K562 (cell line): ENCODE results near the gene PTPRR. TPM values are rescaled to one million over a fixed set of nuclear protein-coding genes. Genes with fewer than 3 reads are reported as not detected.

ENCODE experiments used
- ATAC-seq: fragments of 200-7000 bp; cut with Tn5 transposase; 3 replicates; pipeline ENCODE4 v1.9.1; 2020; ENCODE audit warnings: moderate library complexity
- BruUV-seq: library from RNA; stranded (reverse); fragments of 400-500 nt; replicated peaks from 2 replicates; lab custom pipeline; 2021; lab: Mats Ljungman, UMichigan
- CTCF ChIA-PET: fragments of 300-600 bp; formaldehyde crosslinking; extraction: SDS; loops from one replicate; lab custom pipeline; 2021; ENCODE audit warnings: low intra/inter-chr PET ratio; lab: Yijun Ruan, JAX
- POLR2A ChIA-PET: fragments of 300-600, 350-650 bp; sonication (Branson Sonifier 250); formaldehyde crosslinking; extraction: SDS; loops from one replicate; lab custom pipeline; 2021; ENCODE audit warnings: antibody characterized with exemption, inconsistent platforms; lab: Yijun Ruan, JAX
- DNase-seq, 4 experiments: peaks; one replicate each; pipeline versions ENCODE4 v3.0.0 to v3.0.0-alpha.2; 2011 to 2018; ENCODE audit warnings: low spot score in 3 of 4, mixed read lengths in 3 of 4; ENCODE audit errors: extremely low read depth in 1 of 4
- FAIRE-seq: peaks from 2 replicates; lab custom pipeline; 2011; peaks lifted over from hg19 to GRCh38; lab: Jason Lieb, UNC
- H2AFZ ChIP-seq: 2 replicates; pipeline ENCODE4 v1.6.0; 2011; ENCODE audit warnings: low read depth, low read length, control low read depth, inconsistent platforms
- H3K27ac ChIP-seq: fragments of 200-600 bp; 3 replicates; pipeline ENCODE4 v1.8.0; 2011; ENCODE audit warnings: low read depth, mild to moderate bottlenecking, control low read depth, inconsistent platforms, low read length, moderate library complexity, mixed read lengths; ENCODE audit errors: extremely low read depth
- H3K27me3 ChIP-seq, 2 experiments: fragments of 300-600 bp in 1 of 2; 2 replicates in 1 of 2; 3 replicates in 1 of 2; pipeline versions ENCODE4 v1.6.0 to v1.8.0; 2011; ENCODE audit warnings: inconsistent platforms in 2 of 2, low read length in 2 of 2, mild to moderate bottlenecking in 1 of 2, mixed read lengths in 1 of 2, moderate library complexity in 1 of 2; ENCODE audit not compliant: control insufficient read depth in 2 of 2, insufficient read depth in 2 of 2
- H3K36me3 ChIP-seq: fragments of 300-600 bp; 3 replicates; pipeline ENCODE4 v1.8.0; 2011; ENCODE audit warnings: mild to moderate bottlenecking, low read length, inconsistent platforms; ENCODE audit not compliant: control insufficient read depth, insufficient read depth
- H3K4me1 ChIP-seq, 2 experiments: fragments of 200-600 bp in 1 of 2; replicated peaks in 1 of 2; 2 replicates in 1 of 2; 3 replicates in 1 of 2; pipeline versions ENCODE4 v1.5.1 to v1.8.0; 2011; ENCODE audit warnings: inconsistent platforms in 2 of 2, low read length in 2 of 2, mild to moderate bottlenecking in 1 of 2, mixed read lengths in 1 of 2, moderate library complexity in 1 of 2; ENCODE audit not compliant: control insufficient read depth in 2 of 2, insufficient read depth in 2 of 2
- H3K4me2 ChIP-seq: 2 replicates; pipeline ENCODE4 v1.6.1; 2011; ENCODE audit warnings: low read length, control low read depth, inconsistent platforms, mixed read lengths; ENCODE audit not compliant: insufficient read depth
- H3K4me3 ChIP-seq: fragments of 200-600 bp; sonication (generic), shearing (Covaris generic); 2 replicates; pipeline ENCODE4 v1.5.1; 2016; ENCODE audit warnings: control low read depth, inconsistent platforms
- H3K79me2 ChIP-seq: fragments of 200-600 bp; 3 replicates; pipeline ENCODE4 v1.8.0; 2011; ENCODE audit warnings: low read length, inconsistent platforms; ENCODE audit not compliant: control insufficient read depth, insufficient read depth
- H3K9ac ChIP-seq, 2 experiments: 2 replicates each; pipeline versions ENCODE4 v1.6.0 to v1.6.1; 2011; ENCODE audit warnings: low read depth in 2 of 2, low read length in 2 of 2, control low read depth in 1 of 2, inconsistent platforms in 1 of 2, mild to moderate bottlenecking in 1 of 2, mixed read lengths in 1 of 2; ENCODE audit not compliant: insufficient read depth in 1 of 2
- H3K9me1 ChIP-seq: one replicate; pipeline ENCODE4 v1.6.0; 2011; ENCODE audit warnings: inconsistent platforms, mild to moderate bottlenecking, low read length, moderate library complexity; ENCODE audit not compliant: control insufficient read depth, insufficient read depth
- H3K9me3 ChIP-seq: replicated peaks from 2 replicates; pipeline ENCODE4 v1.5.1; 2011; ENCODE audit warnings: low read depth, low read length, inconsistent platforms; ENCODE audit not compliant: control insufficient read depth, insufficient read depth
- H4K20me1 ChIP-seq: replicated peaks from 2 replicates; pipeline ENCODE4 v1.6.1; 2011; ENCODE audit warnings: low read length, inconsistent platforms, mixed read lengths; ENCODE audit not compliant: control insufficient read depth, insufficient read depth
- ADNP ChIP-seq: fragments of 200-800 bp; sonication (Bioruptor generic); IDR thresholded peaks from 2 replicates; pipeline ENCODE4 v1.6.1; 2016; ENCODE audit warnings: missing genetic modification characterization, missing compliant biosample characterization
- BCOR ChIP-seq: fragments of 450-650 bp; IDR thresholded peaks from 2 replicates; pipeline ENCODE4 v1.6.1; 2016
- CHD4 ChIP-seq: fragments of 200-600 bp; sonication (generic); IDR thresholded peaks from 3 replicates; pipeline ENCODE4 v1.6.1; 2012; ENCODE audit warnings: low read depth, mild to moderate bottlenecking, mixed read lengths, low read length, inconsistent platforms; ENCODE audit not compliant: insufficient read depth, insufficient replicate concordance, poor library complexity, severe bottlenecking
- ESRRA ChIP-seq: fragments of 450-650 bp; IDR thresholded peaks from 2 replicates; pipeline ENCODE4 v1.6.1; 2014; ENCODE audit warnings: low read depth, mild to moderate bottlenecking, moderate library complexity, borderline replicate concordance
- HDAC2 ChIP-seq: fragments of 450-650 bp; IDR thresholded peaks from 2 replicates; pipeline ENCODE4 v1.6.1; 2016; ENCODE audit warnings: mild to moderate bottlenecking
- KDM1A ChIP-seq, 2 experiments: fragments of 450-650 bp; IDR thresholded peaks; 2 replicates each; pipeline ENCODE4 v1.6.1; 2016; ENCODE audit warnings: mild to moderate bottlenecking in 2 of 2
- LARP7 ChIP-seq: fragments of 450-650 bp; IDR thresholded peaks from 2 replicates; pipeline ENCODE4 v1.6.1; 2016
- RBM25 ChIP-seq: fragments of 200-400 bp; formaldehyde crosslinking; IDR thresholded peaks from 2 replicates; pipeline ENCODE4 v1.6.1; 2018; ENCODE audit warnings: low read length, low read depth, moderate library complexity; ENCODE audit not compliant: severe bottlenecking
- RCOR1 ChIP-seq, 2 experiments: IDR thresholded peaks; 2 replicates each; pipeline ENCODE4 v1.6.1; 2012; ENCODE audit warnings: low read depth in 2 of 2, low read length in 2 of 2, borderline replicate concordance in 1 of 2, improper control_type of control experiment in 1 of 2
- SMARCE1 ChIP-seq: fragments of 450-650 bp; IDR thresholded peaks from 2 replicates; pipeline ENCODE4 v1.7.1; 2016; ENCODE audit warnings: mild to moderate bottlenecking
- WGBS: fragments of 100-300 bp; shearing (Covaris generic); methylation state at CpG from one replicate; pipeline ENCODE4 v1.1.6; 2016; ENCODE audit warnings: low coverage, mixed read lengths; ENCODE audit not compliant: insufficient coverage; ENCODE audit errors: missing lambda C conversion rate; 5-methylcytosine and 5-hydroxymethylcytosine counted together
- in situ Hi-C: fragments of 300-500 bp; cut with MboI; formaldehyde crosslinking; loops from 4 replicates; pipeline ENCODE4 v1.15.0; 2018; ENCODE audit warnings: inconsistent platforms, mixed read lengths
- intact Hi-C: fragments of 100-400 bp; cut with micrococcal nuclease; formaldehyde crosslinking; loops from 2 replicates; pipeline ENCODE4 v1.14.2; 2022
- polyA plus RNA-seq, 8 experiments: library from polyadenylated mRNA; depleted of rRNA in 4 of 8; stranded (reverse) in 5 of 8; unstranded in 3 of 8; fragments of >200 nt; fragmentation: Nextera tagmentation in 2 of 8; fragmentation: Illumina TruSeq in 1 of 8; extraction: Ambion mirVana in 2 of 8; extraction: Trizol in 1 of 8; gene quantifications; 2 replicates each; pipeline versions ENCODE4 v1.2.1 to v1.2.3, GENCODE V29; 2011 to 2014; ENCODE audit warnings: inconsistent platforms in 1 of 8, missing spikeins in 1 of 8
- total RNA-seq, 7 experiments: library from RNA; depleted of rRNA in 6 of 7; stranded (reverse); fragments of >200 nt in 6 of 7; fragmentation: Illumina TruSeq in 2 of 7; extraction: Trizol in 2 of 7; gene quantifications; 2 replicates each; pipeline versions ENCODE4 v1.2.1 to v1.2.3, GENCODE V29; 2011 to 2021; ENCODE audit warnings: low replicate concordance in 1 of 7

PTPRR gene
- total and polyA plus RNA-seq, 9 of the 15 experiments (the other 6 are each of a cell fraction or from before 2014, with no cell fraction given) = 6.6 to 41.7 (median 12.3) TPM

- H3K9me3 ChIP-seq = no peaks in the 10 kb centered on the region
- intact Hi-C loops = loop anchor here (5.0 kb wide), 1 partner anchor 54 kb away; no protein-coding TSS in a partner anchor
- no peaks in the 10 kb centered on the region for H3K9me1 ChIP-seq
- no peak overlapping the region for H3K4me3 ChIP-seq
- no peak overlapping the region for H3K9ac ChIP-seq
- no peak for FAIRE-seq
- H3K36me3 ChIP-seq = peaks cover 6% of the 10 kb centered on the region; the same call in 1 of the 3 replicates
- no peak for ATAC-seq
- in situ Hi-C loops = no loop called here
- no peak overlapping the region for H2AFZ ChIP-seq
- no peak for DNase-seq
- peaks cover 0 to 10% of the 10 kb centered on the region in 2 experiments; a peak in 2 of 5 replicates for H3K4me1 ChIP-seq
- TF ChIP-seq HDAC2 (peak; percentile 70; the same call in 1 of the 2 replicates), ESRRA (peak; percentile 33; the same call in 1 of the 2 replicates), ADNP (tag) (peak; percentile 77), CHD4 (peak; percentile 64), RBM25 (peak; percentile 99), KDM1A (IDR thresholded peaks at IDR 0.05) (peak; percentile 45 to 75; a peak in 2 of 4 replicates), RCOR1 (IDR thresholded peaks at IDR 0.05; ENCODE audit: borderline replicate concordance in 1 of 2, low read depth in 2 of 2, low read length in 2 of 2) (peak in 1 of 2 experiments; percentile 67; a peak in 2 of 4 replicates), BCOR (peak; percentile 94), LARP7 (no peak), SMARCE1 (no peak)
- BruUV-seq = no TSS peak
- no peaks in the 10 kb centered on the region for H4K20me1 ChIP-seq
- ChIA-PET CTCF (interaction anchor here (0.6 kb wide), 1 partner anchor 38 kb away, joined by 3 read pairs; no protein-coding TSS in a partner anchor), POLR2A (interaction anchor here (0.6 kb wide), 1 partner anchor 1517 kb away, joined by 3 read pairs; no protein-coding TSS in a partner anchor)
- H3K4me2 ChIP-seq = no peak overlapping the region
- H3K27me3 ChIP-seq = no peaks in the 10 kb centered on the region
- 67% methylated on average over 1 of the region's 1 CpG for WGBS
- no peak overlapping the region for H3K27ac ChIP-seq
- H3K79me2 ChIP-seq = no peaks in the 10 kb centered on the region
Measured at GRCh38 chr12:70608184-70608583, 312.4 kb downstream of the PTPRR start.
